Stimulated activated CD4-positive, alpha-beta T cell treated with anti-CD3 and anti-CD28 coated beads, Interleukin-2, amount 100 ng/mL, for 4 hours (primary cell): ENCODE measurements around the gene POLL.

Source experiments
- DNase-seq: peaks from one replicate; pipeline ENCODE4 v3.0.0-alpha.2; 2020; ENCODE audit warnings: low read depth

Gene POLL

DNA sequence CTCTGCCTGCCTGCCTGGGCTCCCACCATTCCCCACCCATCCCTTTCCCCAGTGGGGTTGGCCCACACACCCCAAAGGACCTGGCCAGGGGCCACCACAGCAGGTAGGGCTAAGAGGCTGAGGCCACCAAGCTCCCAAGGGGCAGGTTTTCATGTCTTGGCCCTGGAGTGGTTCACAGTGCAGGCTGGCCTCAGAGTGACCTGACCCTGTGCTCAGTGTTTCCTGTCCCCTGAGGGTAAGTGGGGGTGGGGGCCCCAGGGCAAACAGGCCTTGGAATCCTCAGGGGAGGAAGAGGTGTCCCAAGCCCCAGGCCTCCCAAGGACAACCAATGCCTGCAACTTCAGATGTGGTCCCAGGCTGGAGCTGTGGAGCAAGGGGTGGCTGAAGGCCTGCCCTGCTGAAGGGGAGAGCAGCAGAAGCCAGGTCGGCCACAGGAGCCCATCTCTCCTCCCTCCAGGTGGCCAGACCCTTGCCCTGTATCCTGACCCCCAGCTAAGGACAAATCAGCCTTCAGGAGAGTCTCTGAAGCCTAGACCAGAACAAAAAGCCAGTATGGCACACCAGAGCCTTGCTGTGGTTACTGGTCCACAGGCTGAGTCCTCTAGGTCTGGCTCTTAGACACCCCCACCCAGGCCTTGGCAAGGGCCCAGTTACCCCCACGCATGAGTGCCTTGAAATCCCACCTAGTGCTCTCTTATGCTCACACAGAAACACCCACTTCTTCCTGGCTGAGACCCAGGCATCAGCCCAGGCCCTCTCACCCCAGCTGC, 27.6 kb downstream of the POLL start:
- no peak for DNase-seq

DNA sequence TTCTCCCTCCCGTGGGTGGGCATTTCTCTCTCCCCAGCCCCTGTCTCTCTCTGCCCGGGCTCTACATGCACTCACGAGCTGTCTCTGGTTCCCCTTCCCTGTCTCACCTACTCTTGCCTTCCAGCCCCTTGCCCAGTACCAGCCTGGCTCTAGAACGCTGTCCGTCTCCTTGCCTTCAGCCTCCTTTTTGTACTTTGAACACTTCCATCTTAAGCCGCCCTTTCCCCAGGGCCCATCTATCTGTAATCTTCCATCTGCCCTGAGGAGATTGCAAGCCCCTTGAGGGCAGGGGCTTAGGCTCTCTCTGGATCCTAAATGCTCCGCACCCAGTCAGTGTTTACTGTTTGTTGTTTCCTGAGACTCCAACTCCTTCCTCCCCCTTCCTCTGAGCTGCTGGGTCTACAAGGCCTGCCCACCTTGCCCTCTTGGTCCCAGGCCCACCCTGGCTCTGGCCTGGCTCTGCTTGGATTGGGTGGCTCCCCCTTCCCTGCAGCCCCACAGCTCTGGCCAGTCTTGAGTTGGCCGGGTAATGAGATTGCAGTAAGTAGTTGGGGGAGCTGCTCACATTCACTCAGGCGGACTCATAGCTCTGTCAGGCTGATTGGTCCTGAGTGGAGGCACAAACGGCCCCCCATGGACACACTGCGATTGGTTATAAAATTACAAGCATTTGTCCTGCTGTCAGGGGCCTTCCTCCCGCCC, 28.3 kb downstream of the POLL start:
- DNase-seq, result no peak

DNA sequence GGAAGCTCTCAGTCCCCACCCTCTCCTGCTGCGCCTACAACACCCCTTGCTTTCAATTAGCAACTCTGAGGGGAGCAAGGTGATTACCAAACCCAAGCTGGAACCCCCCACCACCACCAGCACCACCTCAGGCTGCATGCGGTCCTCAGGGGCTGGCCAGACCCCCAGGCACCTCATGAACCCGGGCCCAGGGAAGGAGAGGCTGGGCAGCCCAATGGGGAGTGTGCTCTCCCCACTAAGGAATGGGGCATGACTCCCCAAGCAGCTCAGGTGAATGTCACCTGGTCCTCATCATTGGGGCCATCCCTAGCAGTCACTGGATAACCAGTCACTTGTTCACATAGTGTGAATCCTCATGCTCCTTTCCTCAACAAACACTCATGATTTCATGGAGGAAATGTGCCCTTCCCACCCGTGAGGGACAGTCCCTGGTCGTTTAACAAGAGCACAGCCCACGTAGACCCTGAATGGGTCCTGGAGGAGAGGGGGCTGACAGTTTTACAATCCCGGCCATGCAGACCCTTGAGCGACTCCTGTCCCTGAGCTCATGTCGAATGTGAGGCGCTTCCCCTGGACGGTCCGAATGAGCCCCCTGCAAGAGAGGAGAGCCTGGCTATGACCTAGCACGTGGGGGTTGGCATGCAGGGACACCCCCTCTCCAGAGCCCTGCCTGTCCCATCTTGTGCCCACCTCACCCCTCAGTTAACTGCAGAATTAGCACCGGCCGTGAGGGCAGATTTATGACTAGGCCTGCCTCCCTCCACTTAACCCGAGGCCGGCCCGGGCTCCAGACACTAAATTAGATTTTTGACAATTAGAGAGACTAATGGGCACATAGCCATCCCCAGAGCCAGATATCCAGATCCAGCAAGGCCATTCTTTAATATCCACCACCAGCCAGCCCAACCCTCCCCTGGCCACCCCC, 29.1 kb downstream of the POLL start:
- no peak for DNase-seq

- DNase-seq, result no peak
Measured at GRCh38 chr10:101558204-101558603, 29.9 kb downstream of the POLL start.

- DNase-seq, result no peak
Measured at GRCh38 chr10:101557541-101557940, 30.5 kb downstream of the POLL start.

- DNase-seq, result no peak
Measured at GRCh38 chr10:101552442-101552841, 35.6 kb downstream of the POLL start.

GRCh38 chr10:101550965-101551364, 37.1 kb downstream of the POLL start:
- DNase-seq, result no peak

DNA sequence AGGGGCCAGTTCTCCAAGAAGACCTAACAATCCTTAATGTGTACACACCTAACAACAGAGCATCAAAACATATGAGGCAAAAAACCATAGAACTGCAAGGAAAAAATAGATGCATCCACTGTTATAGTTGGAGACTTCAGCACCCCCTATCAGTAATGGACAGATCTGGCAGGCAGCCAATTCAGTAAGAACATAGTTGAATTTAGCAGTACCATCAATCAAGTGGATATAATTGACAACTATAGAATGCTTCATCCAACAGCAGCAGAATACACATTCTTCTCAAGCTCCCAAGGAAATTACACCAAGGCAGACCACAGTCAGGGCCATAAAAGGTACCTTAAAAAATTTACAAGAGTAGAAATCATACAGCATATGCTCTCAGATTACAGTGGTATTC, 42.2 kb downstream of the POLL start:
- DNase-seq, result no peak

DNA sequence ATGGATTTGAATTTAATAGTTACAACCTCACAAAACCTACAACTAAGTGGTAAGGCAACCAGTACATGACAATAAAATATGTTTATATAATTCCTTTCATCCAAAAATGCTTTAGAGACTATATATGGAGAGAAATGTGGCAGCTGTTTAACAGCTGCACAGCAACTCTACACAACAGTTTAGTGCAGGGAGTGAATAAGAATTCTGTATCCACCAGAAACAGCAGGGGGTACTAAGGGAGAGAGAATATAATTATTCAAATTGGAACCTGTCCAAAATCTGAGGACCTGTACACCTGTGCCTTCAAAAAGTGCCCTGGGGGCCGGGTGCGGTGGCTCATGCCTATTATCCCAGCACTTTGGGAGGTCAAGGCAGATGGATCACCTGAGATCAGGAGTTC, 49.6 kb downstream of the POLL start:
- no peak for DNase-seq

GRCh38 chr10:101536800-101537199, 51.3 kb downstream of the POLL start:
- DNase-seq, result no peak

- no peak for DNase-seq
Measured at GRCh38 chr10:101535949-101536348, 52.1 kb downstream of the POLL start.

GRCh38 chr10:101529725-101530553, 58.1 kb downstream of the POLL start:
- DNase-seq, result no peak

GRCh38 chr10:101529207-101529606, 58.9 kb downstream of the POLL start:
- no peak for DNase-seq
